NOMO-1 treated with DMSO at 0.1 percent for 48 hours (cell line): ENCODE results near the gene PCNX3.
"Not testable (repeated sequence)": the region's sequence is repeated elsewhere in the genome, so short reads cannot be mapped to it uniquely, and the experiment has no call there.

Experiments
- DNase-seq: peaks from one replicate; lab custom pipeline; 2025; ENCODE audit not compliant: unreplicated experiment; lab: John Stamatoyannopoulos, UW

Gene PCNX3

DNA sequence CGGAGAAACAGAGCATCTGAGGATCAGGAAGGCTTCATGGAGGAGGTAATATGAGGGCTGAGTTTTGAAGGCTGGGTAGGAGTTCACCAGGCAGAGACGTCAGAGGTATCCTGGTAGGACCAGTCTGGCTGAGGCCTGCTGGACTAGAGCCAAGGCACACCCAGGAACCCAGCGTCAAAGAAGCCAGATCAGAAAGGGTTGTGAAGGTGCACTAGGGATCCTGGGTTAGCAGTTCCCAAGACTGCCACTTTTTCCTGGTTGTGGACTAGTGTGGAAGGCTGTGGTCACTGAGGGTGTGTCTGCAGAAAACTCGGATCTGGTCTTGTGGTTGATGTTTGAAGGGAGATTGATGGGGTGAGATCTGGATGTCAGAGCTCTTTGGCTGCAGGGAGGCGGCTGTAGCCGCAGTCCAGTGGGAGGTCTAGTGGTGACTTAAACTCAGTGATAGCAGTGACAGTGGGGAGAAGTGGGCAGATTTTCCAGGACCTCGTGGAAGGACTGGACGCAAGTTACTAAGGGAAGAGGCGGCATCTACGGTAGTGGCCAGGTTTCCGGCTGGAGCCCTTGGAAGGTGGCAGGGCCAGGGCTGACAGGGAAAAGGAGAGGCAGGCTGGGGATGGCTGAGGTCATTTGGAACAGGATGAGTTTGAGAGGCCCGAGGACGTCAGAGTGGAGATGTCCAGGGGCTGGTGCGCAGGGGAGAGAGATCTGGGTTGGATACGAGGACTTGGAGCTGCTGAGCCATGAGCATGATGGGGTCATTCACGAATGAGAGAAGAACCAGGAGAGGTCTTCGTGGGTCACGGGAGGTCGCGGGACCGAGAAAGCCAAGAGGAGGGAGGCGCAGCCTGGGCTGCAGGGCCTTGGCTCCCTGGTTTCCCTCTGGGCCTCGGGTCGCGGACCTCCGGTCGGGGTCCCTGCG lies 36.3 kb downstream of the PCNX3 start:
- no peak for DNase-seq

GRCh38 chr11:65652511-65653228 lies 37.1 kb downstream of the PCNX3 start:
- DNase-seq: peak; percentile 90

- DNase-seq: peak; percentile 13
Observed at GRCh38 chr11:65653229-65654225, 38.0 kb downstream of the PCNX3 start.

DNA sequence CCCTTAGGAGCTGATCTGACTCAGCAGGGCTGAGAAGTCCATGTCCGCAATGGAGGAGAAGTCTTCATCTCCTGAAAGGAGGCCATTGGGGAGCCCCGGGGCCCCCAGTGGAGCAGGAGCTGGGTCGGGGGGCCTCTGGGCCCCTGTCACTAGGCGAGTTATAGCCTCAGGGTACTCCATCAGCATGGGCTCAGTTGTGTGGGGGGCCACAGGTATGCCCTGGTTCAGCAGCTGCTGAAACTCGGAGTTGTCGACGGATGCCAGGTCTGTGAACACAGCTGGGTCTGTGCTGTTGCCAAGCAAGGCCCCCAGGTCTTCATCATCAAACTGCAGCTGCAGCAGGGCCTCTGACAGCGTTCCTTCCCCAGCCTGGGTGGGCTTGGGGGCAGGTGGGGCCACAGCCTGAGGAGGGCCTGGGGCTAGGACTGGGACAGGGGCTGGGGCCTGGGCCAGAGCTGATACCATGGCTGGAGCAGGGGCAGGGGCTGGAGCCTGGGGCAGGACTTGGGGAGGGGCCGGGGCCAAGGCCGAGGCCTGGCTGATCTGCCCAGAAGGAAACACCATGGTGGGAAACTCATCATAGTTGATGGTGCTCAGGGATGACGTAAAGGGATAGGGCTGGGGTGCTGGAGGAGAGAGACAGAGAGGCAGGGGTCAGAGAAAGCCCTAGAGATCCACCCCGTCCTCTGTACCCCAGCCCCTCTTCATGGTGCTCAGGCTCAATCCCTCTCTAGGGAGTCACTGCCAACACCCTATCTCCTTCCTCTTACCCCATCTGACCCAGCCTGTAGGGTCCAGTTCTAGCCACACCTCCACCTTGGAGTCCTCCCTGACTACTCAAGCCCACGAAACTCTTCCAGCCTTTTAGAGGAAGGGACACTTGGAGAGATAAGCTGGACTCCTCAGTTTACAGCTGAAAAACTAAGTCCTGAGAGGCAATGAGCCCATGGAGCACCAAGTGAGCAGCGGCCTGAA lies 39.1 kb downstream of the PCNX3 start:
- DNase-seq: no peak

DNA sequence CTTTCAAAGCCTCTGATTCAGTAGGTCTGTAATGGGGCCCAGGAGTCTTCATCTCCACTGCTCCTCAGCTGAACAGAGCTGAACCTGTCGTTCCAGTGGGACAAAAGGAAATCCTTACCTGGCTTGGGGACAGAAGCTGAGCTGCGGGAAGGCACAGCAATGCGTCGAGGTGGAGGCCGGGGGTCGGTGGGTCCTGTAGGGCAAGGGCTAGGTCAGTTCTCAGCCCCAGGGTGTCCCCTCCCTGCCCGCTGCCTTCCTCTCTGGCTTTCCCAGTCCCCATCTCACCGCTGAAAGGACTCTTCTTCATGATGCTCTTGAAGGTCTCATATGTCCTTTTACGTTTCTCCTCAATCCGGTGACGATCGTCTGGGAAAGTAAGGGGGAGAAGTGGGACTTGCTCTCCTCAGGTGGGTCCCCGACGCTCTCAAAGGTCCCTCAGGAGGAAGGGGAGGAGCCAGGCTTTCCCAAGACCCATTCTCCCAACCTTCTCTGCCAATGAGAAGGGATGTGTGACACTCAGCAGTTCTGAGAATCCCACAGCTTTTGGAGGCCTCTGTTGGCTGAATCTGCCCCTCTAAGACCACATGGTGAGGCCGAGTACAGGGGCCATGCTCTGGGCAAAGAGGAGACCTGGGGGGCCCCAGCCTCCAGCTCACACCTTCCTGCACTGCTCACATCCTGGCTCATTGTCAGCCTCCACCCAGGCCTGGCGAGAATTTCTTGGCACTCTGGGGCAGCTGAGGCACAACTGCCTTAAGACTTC lies 40.2 kb downstream of the PCNX3 start:
- no peak for DNase-seq

DNA sequence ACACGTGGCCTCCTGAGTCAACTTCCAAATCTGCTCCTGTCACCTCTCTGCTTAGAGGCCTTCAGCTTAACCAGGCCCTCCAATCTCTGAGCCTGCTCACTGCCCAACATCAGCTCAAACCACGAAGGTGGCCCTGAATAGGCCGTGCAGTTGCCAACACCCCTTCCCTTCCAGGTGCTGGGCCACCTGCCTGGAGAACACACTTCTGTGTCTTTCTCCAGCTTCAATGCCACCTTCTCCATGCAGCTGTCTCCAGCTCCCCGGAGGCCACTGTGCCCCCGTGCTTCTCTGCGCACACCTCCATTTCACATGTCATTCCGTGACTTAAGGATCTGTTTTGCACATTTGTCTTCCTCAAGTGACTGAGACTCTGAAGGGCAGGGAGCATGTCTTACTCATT lies 41.9 kb downstream of the PCNX3 start:
- no peak for DNase-seq

DNA sequence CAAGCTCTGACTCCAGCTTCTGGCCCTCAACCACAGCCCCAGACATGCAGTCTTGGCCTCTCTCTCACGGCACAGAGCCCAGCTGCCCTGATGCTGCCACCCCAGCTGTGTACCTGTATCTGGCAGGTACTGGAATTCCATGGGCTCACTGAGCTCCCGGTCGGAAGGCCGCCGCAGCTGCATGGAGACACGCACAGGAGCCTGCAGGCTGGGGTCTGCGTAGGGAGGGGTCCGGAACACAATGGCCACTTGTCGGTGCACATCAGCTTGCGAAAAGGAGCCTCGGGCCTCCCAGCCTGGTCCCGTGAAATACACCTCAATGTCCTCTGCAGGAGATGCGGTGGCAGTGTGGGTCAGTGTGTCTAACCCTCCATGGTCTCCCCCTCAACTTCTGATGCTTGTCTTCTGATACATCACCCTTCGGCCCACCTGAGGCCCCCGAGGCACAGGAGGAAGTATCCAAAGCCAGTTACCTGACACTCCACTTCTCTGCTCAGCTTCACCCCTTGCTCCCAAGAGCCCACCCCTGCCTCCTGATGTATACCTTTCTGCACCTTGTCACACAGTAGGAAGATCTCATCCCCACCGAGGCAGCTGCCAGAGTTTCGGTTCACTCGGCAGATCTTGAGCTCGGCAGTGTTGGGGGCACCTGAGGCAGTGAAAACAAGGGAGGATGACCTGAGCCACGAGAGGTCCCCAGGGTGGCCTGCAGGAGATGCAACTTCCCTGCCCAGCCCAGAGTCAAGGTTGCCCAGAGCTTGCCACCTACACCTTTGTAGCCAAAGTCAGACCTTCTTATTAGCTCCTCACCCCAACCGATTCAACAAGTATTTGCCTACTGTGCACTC lies 42.8 kb downstream of the PCNX3 start:
- no peak for DNase-seq

DNA sequence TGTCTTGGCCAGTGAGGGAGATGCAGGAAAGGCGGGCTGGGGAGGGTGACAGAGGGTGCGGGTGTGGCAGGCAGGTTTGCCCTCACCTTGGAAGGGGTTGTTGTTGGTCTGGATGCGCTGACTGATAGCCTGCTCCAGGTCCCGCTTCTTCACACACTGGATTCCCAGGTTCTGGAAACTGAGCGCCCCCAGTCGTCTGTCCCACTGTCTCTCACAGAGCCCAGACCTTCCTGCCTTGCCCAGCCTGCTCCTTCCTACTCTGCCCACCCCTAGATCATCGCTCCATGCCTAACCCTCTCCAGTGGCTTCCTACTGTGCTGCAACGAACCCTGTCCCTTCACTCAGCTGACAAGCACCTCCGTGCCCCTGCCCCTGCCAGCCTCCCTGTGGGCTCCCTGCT lies 44.5 kb downstream of the PCNX3 start:
- no peak for DNase-seq

DNA sequence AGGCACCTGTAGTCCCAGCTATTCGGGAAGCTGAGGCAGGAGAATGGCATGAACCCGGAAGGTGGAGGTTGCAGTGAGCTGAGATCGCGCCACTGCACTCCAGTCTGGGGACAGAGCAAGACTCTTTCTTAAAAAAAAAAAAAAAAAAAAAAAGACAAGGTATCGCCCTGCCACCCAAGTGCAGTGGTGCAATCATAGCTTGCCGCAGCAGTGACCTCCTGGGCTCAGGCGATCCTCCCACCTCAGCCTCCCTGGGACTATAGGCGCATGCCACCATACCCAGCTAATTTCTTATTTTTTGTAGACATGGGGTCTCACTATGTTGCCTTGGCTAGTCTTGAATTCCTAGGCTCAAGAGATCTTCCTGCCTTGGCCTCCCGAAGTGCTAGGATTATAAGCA lies 45.3 kb downstream of the PCNX3 start:
- not testable (repeated sequence) for DNase-seq

DNA sequence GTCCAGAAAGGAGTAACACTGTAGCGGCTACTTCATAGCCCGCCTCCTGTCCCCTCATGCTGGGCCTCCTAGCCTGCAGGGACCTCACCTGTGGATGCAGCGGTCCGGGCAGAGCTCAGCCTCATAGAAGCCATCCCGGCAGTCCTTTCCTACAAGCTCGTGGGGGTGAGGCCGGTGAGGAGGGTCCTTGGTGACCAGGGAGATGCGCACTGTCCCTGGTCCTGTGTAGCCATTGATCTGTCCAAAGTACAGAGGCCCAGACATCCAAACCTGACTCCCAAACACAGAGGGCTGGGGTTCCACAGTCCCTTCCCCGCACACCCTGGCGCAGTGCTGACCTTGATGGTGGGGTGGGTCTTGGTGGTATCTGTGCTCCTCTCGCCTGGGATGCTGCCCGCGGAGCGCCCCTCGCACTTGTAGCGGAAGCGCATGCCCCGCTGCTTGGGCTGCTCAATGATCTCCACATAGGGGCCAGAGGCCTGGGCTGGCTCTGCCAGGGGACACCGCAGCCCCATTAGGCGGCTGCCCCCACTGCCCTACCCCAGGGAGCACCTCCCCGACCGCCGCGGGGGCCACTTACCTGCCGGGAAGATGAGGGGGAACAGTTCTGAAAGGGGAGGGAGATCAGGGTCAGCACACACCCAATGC lies 46.1 kb downstream of the PCNX3 start:
- no peak for DNase-seq

- DNase-seq: no peak
Observed at GRCh38 chr11:65662247-65662798, 46.7 kb downstream of the PCNX3 start.

DNA sequence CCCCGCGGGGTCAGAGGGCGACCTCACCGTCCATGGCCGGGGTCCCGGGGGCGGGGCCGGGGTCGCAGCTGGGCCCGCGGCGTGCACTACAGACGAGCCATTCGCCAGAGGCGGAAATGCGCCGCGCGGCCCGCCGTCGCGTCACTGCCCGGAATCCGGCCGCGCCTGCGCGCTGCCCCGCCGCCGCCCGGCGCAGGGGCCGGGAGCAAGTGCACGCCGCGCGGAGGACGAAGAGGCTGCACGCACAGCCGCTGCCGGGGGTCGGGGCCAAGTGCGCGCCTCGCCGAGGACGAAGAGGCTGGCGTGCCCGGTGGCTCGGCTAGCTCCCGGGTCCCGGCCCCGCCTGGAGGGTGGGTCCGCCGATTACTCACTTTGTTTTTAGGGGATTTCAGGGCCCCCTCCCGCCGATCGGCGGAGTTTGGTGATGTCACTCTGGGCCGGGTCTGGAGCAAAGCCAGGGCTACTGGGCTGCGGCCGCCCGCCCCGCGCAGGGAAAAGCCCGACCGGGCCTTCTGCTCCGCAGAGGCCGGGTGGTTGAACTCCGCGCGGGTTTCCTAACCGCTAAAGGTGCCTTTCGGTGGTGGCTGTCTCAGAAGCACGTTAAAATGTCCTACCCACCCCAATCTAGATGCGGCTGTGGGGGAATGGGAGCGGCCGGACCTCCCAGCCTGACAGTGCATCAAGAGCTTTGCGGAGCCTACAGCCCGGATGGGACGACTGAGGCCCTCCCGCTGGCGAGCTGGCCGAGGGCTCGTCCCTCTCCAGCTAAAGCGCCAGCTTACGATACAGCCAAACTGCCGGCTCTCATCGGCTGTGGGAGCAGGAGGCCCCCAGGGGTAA lies 47.4 kb downstream of the PCNX3 start, which contains the start of gene RELA:
TSS of gene RELA (minus strand) at position 118 of the 840 bp plus-strand sequence. CDS start at position 34, 84 bp downstream.
- peak; percentile 90 for DNase-seq

GRCh38 chr11:65663639-65664200 lies 48.1 kb downstream of the PCNX3 start:
- peak; percentile 18 for DNase-seq

GRCh38 chr11:65672180-65672860 lies 56.7 kb downstream of the PCNX3 start:
- DNase-seq: no peak

DNA sequence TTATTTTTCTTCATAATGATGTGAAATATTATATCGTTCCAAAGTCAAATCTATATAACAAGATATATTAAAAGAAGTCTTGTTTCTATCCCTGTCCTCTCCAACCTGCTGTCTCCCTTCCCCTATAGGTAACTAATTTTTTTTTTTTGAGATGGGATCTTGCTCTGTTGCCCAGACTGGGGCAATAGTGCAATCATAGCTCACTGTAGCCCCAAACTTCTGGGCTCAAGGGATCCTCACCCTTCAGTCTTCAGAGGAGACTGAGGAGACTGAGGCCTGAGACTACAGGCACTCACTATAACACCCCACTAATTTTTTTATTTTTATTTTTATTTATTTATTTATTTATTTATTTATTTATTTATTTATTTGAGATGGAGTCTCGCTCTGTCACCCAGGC lies 57.4 kb downstream of the PCNX3 start:
- DNase-seq: no peak
